Fibroblast of lung (primary cell): ENCODE results near the gene IRF2.

Experiments
- CTCF ChIP-seq, 2 donors: IDR thresholded peaks in 1 of 2; conservative IDR thresholded peaks in 1 of 2; 1 replicate in 1 of 2; 2 replicates in 1 of 2; pipeline ENCODE4 v1.5.1; 2011 to 2012; ENCODE audit warnings: low read length in 2 of 2, control low read depth in 1 of 2, inconsistent platforms in 1 of 2, low read depth in 1 of 2, mild to moderate bottlenecking in 1 of 2
- EZH2 ChIP-seq: IDR thresholded peaks from 2 replicates; pipeline ENCODE4 v1.5.1; 2012; ENCODE audit warnings: low read length, control low read depth, mild to moderate bottlenecking; ENCODE audit errors: missing control alignments

DNA sequence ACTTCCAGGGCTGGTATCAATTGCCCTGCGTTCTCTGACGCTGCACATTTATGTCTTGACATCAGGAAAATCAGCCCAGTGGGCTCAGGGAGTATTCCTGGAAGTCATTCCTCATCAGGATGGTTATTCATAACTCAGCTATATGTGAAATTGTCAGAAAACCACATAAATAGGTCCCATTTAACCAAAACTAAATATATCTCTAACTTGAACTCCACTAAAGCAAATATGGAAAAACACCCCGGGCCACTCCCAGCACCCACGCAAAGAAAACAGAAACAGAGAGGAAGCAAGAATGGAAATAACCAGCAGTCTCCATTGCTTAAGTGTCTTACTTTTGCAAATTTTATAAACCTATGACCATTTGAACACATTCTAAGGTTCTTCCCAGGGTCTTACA, 112.0 kb downstream of the IRF2 start:
- TF ChIP-seq CTCF (conservative IDR thresholded peaks at IDR 0.05 in 1 of 2, IDR thresholded peaks at IDR 0.05 in 1 of 2; ENCODE audit: low read depth in 1 of 2, low read length in 2 of 2) (no peak), EZH2 (no peak)
